MM.1S (cell line): ENCODE results near the gene PDLIM5.

Source experiments
- DNase-seq: peaks from one replicate; pipeline ENCODE4 v3.0.0-alpha.2; 2015
- H2AFZ ChIP-seq: fragments of 300-600 bp; sonication (generic); 2 replicates; pipeline ENCODE4 v1.6.0; 2016; ENCODE audit warnings: antibody characterized with exemption, low read length
- H3F3A ChIP-seq: fragments of 300-600 bp; sonication (generic); 2 replicates; pipeline ENCODE4 v1.6.1; 2016; ENCODE audit warnings: mild to moderate bottlenecking, antibody characterized with exemption, low read length, moderate library complexity, mixed read lengths; ENCODE audit not compliant: insufficient read depth
- H3K27ac ChIP-seq: fragments of 300-600 bp; sonication (generic); 2 replicates; pipeline ENCODE4 v1.5.1; 2016; ENCODE audit warnings: mild to moderate bottlenecking, low read length
- H3K27me3 ChIP-seq: fragments of 300-600 bp; sonication (generic); replicated peaks from 2 replicates; pipeline ENCODE4 v1.6.0; 2016; ENCODE audit warnings: low read length; ENCODE audit not compliant: insufficient read depth
- H3K36me3 ChIP-seq: fragments of 300-600 bp; sonication (generic); replicated peaks from 2 replicates; pipeline ENCODE4 v1.6.1; 2016; ENCODE audit warnings: mild to moderate bottlenecking, low read length, mixed read lengths; ENCODE audit not compliant: insufficient read depth
- H3K4me1 ChIP-seq: fragments of 300-600 bp; sonication (generic); 2 replicates; pipeline ENCODE4 v1.6.1; 2016; ENCODE audit warnings: low read length, mixed read lengths
- H3K4me2 ChIP-seq: fragments of 300-600 bp; sonication (generic); 2 replicates; pipeline ENCODE4 v1.6.0; 2016; ENCODE audit warnings: low read depth, low read length
- H3K4me3 ChIP-seq: fragments of 300-600 bp; sonication (generic); 2 replicates; pipeline ENCODE4 v1.5.1; 2016; ENCODE audit warnings: low read length, mixed read lengths
- H3K79me2 ChIP-seq: fragments of 300-600 bp; sonication (generic); 2 replicates; pipeline ENCODE4 v1.6.1; 2016; ENCODE audit warnings: mixed run types, low read length, mixed read lengths
- H3K9ac ChIP-seq: fragments of 300-600 bp; sonication (generic); 2 replicates; pipeline ENCODE4 v1.6.1; 2016; ENCODE audit warnings: low read length, mixed read lengths
- H3K9me2 ChIP-seq: fragments of 300-600 bp; sonication (generic); replicated peaks from 2 replicates; pipeline ENCODE4 v1.6.1; 2016; ENCODE audit warnings: mild to moderate bottlenecking, low read length, mixed read lengths; ENCODE audit not compliant: insufficient read depth
- H3K9me3 ChIP-seq: fragments of 300-600 bp; sonication (generic); replicated peaks from 2 replicates; pipeline ENCODE4 v1.6.1; 2016; ENCODE audit warnings: mild to moderate bottlenecking, low read length, mixed read lengths; ENCODE audit not compliant: insufficient read depth
- H4K20me1 ChIP-seq: fragments of 300-600 bp; sonication (generic); 2 replicates; pipeline ENCODE4 v1.6.1; 2016; ENCODE audit warnings: mild to moderate bottlenecking, low read length, moderate library complexity, mixed read lengths; ENCODE audit not compliant: insufficient read depth
- EZH2 ChIP-seq: fragments of 300-600 bp; sonication (generic); optimal IDR thresholded peaks from 2 replicates; pipeline ENCODE3; 2017; ENCODE audit warnings: low read depth, mild to moderate bottlenecking, antibody characterized with exemption, low read length, mixed read lengths
- EZH2phosphoT487 ChIP-seq: fragments of 300-600 bp; sonication (generic); IDR thresholded peaks from 2 replicates; pipeline ENCODE4 v1.6.1; 2018; ENCODE audit warnings: antibody characterized with exemption, low read length
- TF ChIP-seq, protein P1 (sequence below): fragments of 300-600 bp; sonication (generic); IDR thresholded peaks from 2 replicates; pipeline ENCODE4 v1.5.1; 2016; ENCODE audit warnings: antibody characterized with exemption, low read length, mixed read lengths

PDLIM5 gene

DNA sequence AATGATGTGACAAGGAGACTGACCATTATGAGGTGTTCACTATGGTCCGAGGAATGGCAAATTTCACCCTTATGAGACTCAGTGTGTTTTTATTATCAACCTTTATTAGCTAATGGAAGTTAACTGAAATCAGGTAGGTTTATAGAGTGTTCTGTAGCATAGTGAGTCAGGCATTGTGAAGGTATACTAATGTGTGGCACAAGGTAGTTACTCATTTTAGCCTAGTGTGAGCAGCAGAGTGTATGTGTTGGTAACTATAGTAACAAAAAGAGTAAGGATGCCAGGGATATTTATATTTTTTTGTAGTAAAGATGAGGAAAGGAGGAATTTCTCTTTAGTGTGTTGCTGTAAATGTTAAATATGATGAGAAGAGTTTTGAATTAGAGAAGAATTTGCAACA lies 12.0 kb downstream of the PDLIM5 start:
- Histone ChIP-seq H3K27me3 (no peaks in the 10 kb centered on the region), H2AFZ (no peak overlapping the region), H3K9me3 (no peaks in the 10 kb centered on the region), H4K20me1 (no peaks in the 10 kb centered on the region), H3K36me3 (no peaks in the 10 kb centered on the region), H3K79me2 (no peaks in the 10 kb centered on the region), H3K9me2 (no peaks in the 10 kb centered on the region), H3F3A (no peaks in the 10 kb centered on the region), H3K9ac (no peak overlapping the region), H3K4me1 (no peaks in the 10 kb centered on the region), H3K4me3 (no peak overlapping the region), H3K27ac (no peak overlapping the region), H3K4me2 (no peak overlapping the region)
- TF ChIP-seq, protein P1, sequence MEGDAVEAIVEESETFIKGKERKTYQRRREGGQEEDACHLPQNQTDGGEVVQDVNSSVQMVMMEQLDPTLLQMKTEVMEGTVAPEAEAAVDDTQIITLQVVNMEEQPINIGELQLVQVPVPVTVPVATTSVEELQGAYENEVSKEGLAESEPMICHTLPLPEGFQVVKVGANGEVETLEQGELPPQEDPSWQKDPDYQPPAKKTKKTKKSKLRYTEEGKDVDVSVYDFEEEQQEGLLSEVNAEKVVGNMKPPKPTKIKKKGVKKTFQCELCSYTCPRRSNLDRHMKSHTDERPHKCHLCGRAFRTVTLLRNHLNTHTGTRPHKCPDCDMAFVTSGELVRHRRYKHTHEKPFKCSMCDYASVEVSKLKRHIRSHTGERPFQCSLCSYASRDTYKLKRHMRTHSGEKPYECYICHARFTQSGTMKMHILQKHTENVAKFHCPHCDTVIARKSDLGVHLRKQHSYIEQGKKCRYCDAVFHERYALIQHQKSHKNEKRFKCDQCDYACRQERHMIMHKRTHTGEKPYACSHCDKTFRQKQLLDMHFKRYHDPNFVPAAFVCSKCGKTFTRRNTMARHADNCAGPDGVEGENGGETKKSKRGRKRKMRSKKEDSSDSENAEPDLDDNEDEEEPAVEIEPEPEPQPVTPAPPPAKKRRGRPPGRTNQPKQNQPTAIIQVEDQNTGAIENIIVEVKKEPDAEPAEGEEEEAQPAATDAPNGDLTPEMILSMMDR: no peak
- TF ChIP-seq EZH2 (no peak), EZH2phosphoT487 (no peak)
- no peak for DNase-seq

DNA sequence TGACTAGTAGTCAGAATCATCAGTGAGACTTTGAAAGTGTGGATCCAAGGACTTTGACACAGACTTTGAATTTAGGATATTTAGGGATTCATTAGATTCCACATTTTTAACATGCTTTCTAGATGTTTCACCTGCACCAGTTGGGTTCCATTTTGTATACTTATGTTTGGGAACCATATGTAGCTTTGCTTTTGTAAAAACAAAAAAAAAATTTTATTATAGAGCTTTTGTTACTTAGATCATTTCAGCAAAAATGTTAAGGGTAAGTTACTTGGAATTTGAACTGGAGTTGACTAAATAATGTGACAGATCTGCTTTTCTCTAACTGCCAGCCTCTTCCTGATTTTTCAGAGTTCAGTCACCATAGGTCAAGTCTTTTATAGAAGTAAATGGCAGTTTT lies 14.6 kb downstream of the PDLIM5 start:
- TF ChIP-seq EZH2 (no peak), EZH2phosphoT487 (no peak)
- TF ChIP-seq, protein P1: no peak
- H3F3A ChIP-seq: no peaks in the 10 kb centered on the region
- no peak overlapping the region for H3K4me3 ChIP-seq
- no peak overlapping the region for H3K27ac ChIP-seq
- H3K9me3 ChIP-seq: no peaks in the 10 kb centered on the region
- no peaks in the 10 kb centered on the region for H4K20me1 ChIP-seq
- H3K4me1 ChIP-seq: no peaks in the 10 kb centered on the region
- no peaks in the 10 kb centered on the region for H3K9me2 ChIP-seq
- H2AFZ ChIP-seq: no peak overlapping the region
- H3K79me2 ChIP-seq: no peaks in the 10 kb centered on the region
- H3K9ac ChIP-seq: no peak overlapping the region
- no peaks in the 10 kb centered on the region for H3K36me3 ChIP-seq
- no peak for DNase-seq
- H3K27me3 ChIP-seq: no peaks in the 10 kb centered on the region
- no peak overlapping the region for H3K4me2 ChIP-seq

DNA sequence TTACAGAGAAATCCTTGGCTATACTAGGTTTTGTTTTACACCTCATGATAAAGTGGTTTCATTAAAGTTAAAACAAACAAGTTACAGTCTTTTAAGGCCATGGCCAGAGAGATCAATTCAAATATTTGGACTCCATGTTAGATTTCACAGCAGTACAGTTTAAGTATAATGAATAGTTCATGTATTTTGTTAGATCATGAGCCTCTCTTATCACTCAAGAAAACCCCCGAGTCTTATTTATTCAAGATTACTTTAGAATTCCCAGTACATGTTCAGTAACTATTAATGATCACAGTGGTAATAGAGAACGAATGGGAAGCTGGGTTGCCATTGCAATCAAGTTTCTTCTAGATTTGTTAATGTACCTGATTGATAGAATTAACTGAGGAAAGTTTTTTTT lies 15.2 kb downstream of the PDLIM5 start:
- no peak for TF ChIP-seq EZH2phosphoT487
- TF ChIP-seq EZH2: no peak
- TF ChIP-seq, protein P1: no peak
- Histone ChIP-seq H3K36me3 (no peaks in the 10 kb centered on the region), H3F3A (no peaks in the 10 kb centered on the region), H3K9me2 (no peaks in the 10 kb centered on the region), H3K4me1 (no peaks in the 10 kb centered on the region), H2AFZ (no peak overlapping the region), H3K4me2 (no peak overlapping the region), H3K79me2 (no peaks in the 10 kb centered on the region), H3K27me3 (no peaks in the 10 kb centered on the region), H3K9ac (no peak overlapping the region), H3K27ac (no peak overlapping the region), H3K9me3 (no peaks in the 10 kb centered on the region), H4K20me1 (no peaks in the 10 kb centered on the region), H3K4me3 (no peak overlapping the region)
- no peak for DNase-seq
